GM21390 (cell line): ENCODE data around the gene USP46.
A peak's percentile ranks its signal among the peaks of the same experiment; 100 is the strongest.

ENCODE experiments used
- ATAC-seq: cut with Tn5 transposase; IDR thresholded peaks from one replicate; pipeline ENCODE4 v1.9.1; 2021; ENCODE audit not compliant: unreplicated experiment

Gene USP46, protein sequence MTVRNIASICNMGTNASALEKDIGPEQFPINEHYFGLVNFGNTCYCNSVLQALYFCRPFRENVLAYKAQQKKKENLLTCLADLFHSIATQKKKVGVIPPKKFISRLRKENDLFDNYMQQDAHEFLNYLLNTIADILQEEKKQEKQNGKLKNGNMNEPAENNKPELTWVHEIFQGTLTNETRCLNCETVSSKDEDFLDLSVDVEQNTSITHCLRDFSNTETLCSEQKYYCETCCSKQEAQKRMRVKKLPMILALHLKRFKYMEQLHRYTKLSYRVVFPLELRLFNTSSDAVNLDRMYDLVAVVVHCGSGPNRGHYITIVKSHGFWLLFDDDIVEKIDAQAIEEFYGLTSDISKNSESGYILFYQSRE

GRCh38 chr4:52659001-52659721 is at the start of gene USP46:
TSS of gene USP46 (minus strand) at chr4:52659301. CDS start at chr4:52659150, 151 bp downstream.
- peak; percentile 87 for ATAC-seq

DNA sequence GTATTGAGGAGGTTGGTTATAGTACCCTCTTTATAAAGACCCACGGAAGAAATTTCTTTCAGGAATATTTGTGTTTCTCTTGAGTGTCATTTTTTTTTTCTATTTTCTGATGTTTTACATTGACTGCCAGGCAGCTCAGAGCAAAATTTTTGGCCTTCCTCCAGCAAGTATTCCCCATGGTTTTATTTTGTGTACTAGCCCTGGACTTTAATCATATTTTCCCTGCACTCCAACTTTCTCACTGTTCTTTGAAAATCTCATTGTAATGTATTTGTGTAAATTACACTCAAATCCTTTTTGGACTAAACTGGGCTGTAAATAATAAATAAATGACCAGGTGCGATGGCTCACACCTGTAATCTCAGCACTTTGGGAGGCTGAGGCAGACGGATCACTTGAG is 45.6 kb upstream of the USP46 start:
- no peak for ATAC-seq

- no peak for ATAC-seq
These were observed 45.0 kb upstream of the USP46 start for GRCh38 chr4:52704133-52704532.

DNA sequence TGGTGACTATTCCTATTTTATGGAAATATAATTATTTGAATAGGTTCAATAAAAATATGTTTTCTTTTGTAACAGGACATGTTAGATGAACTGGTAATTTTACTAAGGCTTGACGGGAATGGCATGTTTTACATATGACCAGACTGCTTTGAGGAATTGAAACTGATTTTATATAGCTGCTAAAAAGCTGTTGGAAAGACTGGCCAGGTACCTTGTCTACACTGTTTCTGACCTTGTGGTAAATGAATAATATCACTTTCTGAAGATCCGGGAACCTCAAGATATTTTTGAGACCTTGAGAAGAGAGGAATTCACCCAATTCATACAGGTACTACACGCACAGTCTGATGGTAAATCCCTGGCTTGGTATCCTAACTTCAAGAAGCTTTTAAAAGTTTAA is 42.1 kb upstream of the USP46 start:
- ATAC-seq: peak; percentile 92

GRCh38 chr4:52694936-52695335 is 35.8 kb upstream of the USP46 start:
- no peak for ATAC-seq

GRCh38 chr4:52693492-52693891 is 34.4 kb upstream of the USP46 start:
- ATAC-seq: no peak

GRCh38 chr4:52689096-52689495 is 30.0 kb upstream of the USP46 start:
- no peak for ATAC-seq

GRCh38 chr4:52687696-52688095 is 28.6 kb upstream of the USP46 start:
- no peak for ATAC-seq

GRCh38 chr4:52685316-52685715 is 26.2 kb upstream of the USP46 start:
- ATAC-seq: peak; percentile 39

DNA sequence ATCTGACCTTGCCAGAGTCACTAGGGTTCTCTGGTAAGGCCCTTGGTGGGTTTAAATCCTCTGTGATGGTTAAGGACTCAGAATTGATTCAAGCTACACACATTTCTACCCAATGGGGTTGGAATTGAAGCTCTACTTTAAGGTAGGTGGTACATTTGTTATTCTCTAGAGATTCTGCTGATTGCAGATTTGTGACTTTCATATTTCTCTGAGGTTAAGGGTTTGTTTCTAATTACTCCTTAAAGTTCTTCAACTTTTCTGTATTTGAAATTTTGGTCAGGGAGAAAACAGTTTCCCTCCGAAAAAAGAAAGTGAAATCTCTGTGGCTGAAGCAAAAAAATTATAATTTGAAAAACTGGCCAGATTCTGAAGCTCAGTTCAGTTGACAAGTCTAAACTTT is 25.8 kb upstream of the USP46 start:
- ATAC-seq: peak; percentile 73

DNA sequence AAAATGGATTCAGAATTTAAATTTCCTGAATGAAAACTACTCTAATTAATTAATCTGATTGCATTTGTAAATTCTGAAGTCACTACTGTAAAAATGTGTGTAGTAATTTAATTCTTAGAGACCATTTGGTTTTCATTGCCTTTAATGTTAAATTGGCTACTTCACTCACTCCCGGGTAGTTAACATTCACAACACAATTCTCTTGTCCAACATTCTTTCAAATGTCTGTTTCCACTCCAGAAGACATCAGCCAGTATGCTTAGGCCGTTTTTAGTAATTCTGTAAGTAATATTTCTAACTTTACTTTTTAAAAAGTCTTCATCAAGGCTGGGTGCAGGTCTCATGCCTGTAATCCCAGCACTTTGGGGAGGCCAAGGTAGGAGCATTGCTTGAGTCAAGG is 21.3 kb upstream of the USP46 start:
- no peak for ATAC-seq

GRCh38 chr4:52676536-52676935 is 17.4 kb upstream of the USP46 start:
- ATAC-seq: no peak

GRCh38 chr4:52675111-52675510 is 16.0 kb upstream of the USP46 start:
- ATAC-seq: no peak

DNA sequence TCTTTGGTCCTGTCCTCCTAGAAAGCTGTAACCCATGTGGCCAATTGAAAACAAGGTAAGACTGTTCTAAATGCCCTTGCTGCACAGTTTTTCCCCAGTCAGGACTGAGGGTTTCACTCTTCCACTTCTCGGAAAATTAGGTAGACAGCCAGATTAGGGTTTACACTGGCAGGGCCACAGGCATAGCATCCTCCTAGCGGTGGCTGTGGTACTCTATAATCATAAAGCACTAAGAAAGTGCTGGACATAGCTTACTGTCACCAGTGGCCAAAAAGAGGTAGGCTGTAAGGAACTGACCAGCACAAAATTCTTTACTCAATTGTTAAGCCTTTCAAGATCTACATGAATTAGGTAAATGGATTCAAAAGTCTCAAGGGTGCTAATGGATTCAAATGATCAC is 11.6 kb upstream of the USP46 start:
- no peak for ATAC-seq

DNA sequence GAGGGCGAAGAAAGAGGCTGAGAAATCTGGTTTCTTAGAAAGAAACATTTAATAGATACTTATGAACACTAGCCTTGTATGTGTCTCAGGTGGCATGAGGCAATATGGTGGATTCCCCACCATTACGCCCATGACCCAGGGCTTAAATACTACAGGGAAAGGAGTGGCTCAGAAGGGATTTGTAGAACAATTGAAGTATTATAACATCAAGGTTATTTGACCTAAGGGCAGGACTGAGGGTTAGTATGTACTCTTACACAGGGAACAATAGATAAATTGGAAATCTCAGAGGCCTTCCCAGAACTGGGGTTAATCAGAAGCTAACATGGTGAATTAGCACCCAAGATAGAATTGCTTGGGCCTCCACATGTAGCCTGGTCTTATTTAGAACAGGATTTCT is 11.0 kb upstream of the USP46 start:
- no peak for ATAC-seq

- ATAC-seq: peak; percentile 78
These were observed 6.5 kb upstream of the USP46 start for GRCh38 chr4:52665592-52665991.

DNA sequence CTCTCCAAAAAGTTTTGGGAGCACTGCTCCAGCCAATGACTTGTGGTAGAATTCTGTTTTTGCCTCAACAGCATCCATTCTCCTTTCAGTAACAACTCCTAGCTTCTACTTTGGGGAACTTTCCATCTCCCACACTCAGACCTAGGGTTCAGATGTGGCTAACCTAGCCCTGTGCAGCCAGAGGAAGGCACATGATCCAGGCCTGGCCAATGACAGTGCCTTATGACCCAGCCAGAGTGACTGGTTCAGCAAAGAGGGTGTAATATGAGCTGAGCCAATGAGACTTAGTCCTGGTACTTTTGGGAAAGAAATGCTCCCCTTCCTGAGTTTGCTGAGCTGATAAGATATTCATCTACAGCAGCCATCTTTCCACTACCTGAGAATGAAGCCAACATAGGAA is 5.4 kb upstream of the USP46 start:
- no peak for ATAC-seq

DNA sequence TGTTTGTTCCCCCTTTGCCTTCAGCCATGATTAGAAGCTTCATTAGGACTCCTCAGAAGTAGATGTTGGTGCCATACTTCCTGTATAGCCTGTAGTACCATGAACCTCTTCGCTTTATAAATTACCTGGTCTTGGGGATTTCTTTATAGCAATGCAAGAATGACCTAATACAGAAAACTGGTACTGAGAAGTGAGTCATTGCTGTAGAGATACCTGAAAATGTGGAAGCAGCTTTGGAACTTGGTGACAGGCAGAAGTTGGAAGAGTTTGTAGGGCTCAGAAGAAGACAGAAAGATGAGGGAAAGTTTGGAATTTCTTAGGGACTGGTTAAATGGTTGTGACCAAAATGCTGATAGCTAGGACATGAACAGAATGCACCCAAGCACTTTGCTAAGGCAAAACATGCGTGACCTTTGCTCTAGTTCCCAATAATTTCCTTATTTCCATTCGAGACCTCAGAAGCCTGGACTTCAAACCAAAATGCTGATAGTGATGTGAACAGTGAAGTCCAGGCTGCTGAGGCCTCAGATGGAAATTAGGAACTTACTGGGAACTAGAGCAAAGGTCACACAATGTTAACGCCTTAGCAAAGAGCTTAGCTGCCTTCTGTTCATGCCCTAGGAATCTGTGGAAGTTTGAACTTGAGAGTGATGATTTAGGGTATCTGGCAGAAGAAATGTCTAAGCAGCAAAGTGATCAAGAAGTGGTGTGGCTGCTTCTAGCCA is 3.0 kb upstream of the USP46 start:
- no peak for ATAC-seq

GRCh38 chr4:52660643-52661042 is 1.5 kb upstream of the USP46 start:
- no peak for ATAC-seq

- ATAC-seq: no peak
These were observed 691 bp upstream of the USP46 start for GRCh38 chr4:52659722-52660261.

GRCh38 chr4:52658641-52659000 is 480 bp downstream of the USP46 start:
- ATAC-seq: no peak
